Dendritic cell treated with granulocyte-macrophage colony-stimulating factor and Interleukin-4, amounts not matched to agents 40 ng/mL and 50 ng/mL, for 4 days (primary cell): Measurements from ENCODE around the gene PRSS23.
"Not testable (repeated sequence)": the region's sequence is repeated elsewhere in the genome, so short reads cannot be mapped to it uniquely, and the experiment has no call there.

Experiments
- H3K27ac Mint-ChIP-seq: one replicate; pipeline ENCODE4 v1.8.0; 2022; ENCODE audit warnings: mild to moderate bottlenecking, mixed read lengths
- H3K27me3 Mint-ChIP-seq: one replicate; pipeline ENCODE4 v1.8.0; 2022; ENCODE audit warnings: mild to moderate bottlenecking, mixed read lengths
- H3K36me3 Mint-ChIP-seq: one replicate; pipeline ENCODE4 v1.8.0; 2022; ENCODE audit warnings: low read depth, mixed read lengths
- H3K4me1 Mint-ChIP-seq: one replicate; pipeline ENCODE4 v1.8.0; 2022; ENCODE audit warnings: low read depth, mixed read lengths
- H3K4me3 Mint-ChIP-seq: one replicate; pipeline ENCODE4 v1.8.0; 2022; ENCODE audit warnings: mild to moderate bottlenecking, moderate library complexity, mixed read lengths
- H3K9me3 Mint-ChIP-seq: one replicate; pipeline ENCODE4 v1.8.0; 2022; ENCODE audit warnings: mixed read lengths
- intact Hi-C: fragments of 100-400 bp; cut with micrococcal nuclease; formaldehyde crosslinking; loops from one replicate; pipeline ENCODE4 v1.15.0; 2022

The PRSS23 gene

GRCh38 chr11:86800076-86800959 is at the start of gene PRSS23:
TSS of gene PRSS23 (plus strand) at chr11:86800542. CDS start at chr11:86807644, 7,102 bp downstream.
- H3K4me3 Mint-ChIP-seq: peak within 1 kb of the TSS; percentile 73
- intact Hi-C loops: loop anchor here (10.0 kb wide), 1 partner anchor 1484 kb away; no protein-coding TSS in a partner anchor
- H3K4me1 Mint-ChIP-seq: peaks cover 15% of the 10 kb centered on the region
- H3K36me3 Mint-ChIP-seq: no peaks in the 10 kb centered on the region
- H3K9me3 Mint-ChIP-seq: no peaks in the 10 kb centered on the region
- peaks cover 55% of the 10 kb centered on the region for H3K27me3 Mint-ChIP-seq
- peak within 1 kb of the TSS; percentile 56 for H3K27ac Mint-ChIP-seq

GRCh38 chr11:86753459-86753858 is 46.9 kb upstream of the PRSS23 start:
- Mint-ChIP-seq H3K27ac (no peak overlapping the region), H3K27me3 (peaks cover 6% of the 10 kb centered on the region), H3K9me3 (no peaks in the 10 kb centered on the region), H3K4me1 (no peaks in the 10 kb centered on the region), H3K4me3 (no peak overlapping the region), H3K36me3 (no peaks in the 10 kb centered on the region)
- intact Hi-C loops: no loop called here

- H3K27ac Mint-ChIP-seq: no peak overlapping the region
- no peaks in the 10 kb centered on the region for H3K27me3 Mint-ChIP-seq
- H3K4me3 Mint-ChIP-seq: no peak overlapping the region
- no peaks in the 10 kb centered on the region for H3K9me3 Mint-ChIP-seq
- intact Hi-C loops: no loop called here
- H3K36me3 Mint-ChIP-seq: no peaks in the 10 kb centered on the region
- H3K4me1 Mint-ChIP-seq: no peaks in the 10 kb centered on the region
These were observed 45.2 kb upstream of the PRSS23 start for GRCh38 chr11:86755146-86755545.

GRCh38 chr11:86758171-86758570 is 42.2 kb upstream of the PRSS23 start:
- Mint-ChIP-seq H3K4me1 (no peaks in the 10 kb centered on the region), H3K27ac (no peak overlapping the region), H3K36me3 (no peaks in the 10 kb centered on the region), H3K4me3 (no peak overlapping the region), H3K27me3 (no peaks in the 10 kb centered on the region), H3K9me3 (no peaks in the 10 kb centered on the region)
- intact Hi-C loops: no loop called here

- no peak overlapping the region for H3K4me3 Mint-ChIP-seq
- H3K27me3 Mint-ChIP-seq: no peaks in the 10 kb centered on the region
- no peaks in the 10 kb centered on the region for H3K36me3 Mint-ChIP-seq
- H3K4me1 Mint-ChIP-seq: no peaks in the 10 kb centered on the region
- intact Hi-C loops: no loop called here
- no peak overlapping the region for H3K27ac Mint-ChIP-seq
- no peaks in the 10 kb centered on the region for H3K9me3 Mint-ChIP-seq
These were observed 39.8 kb upstream of the PRSS23 start for GRCh38 chr11:86760577-86760976.

GRCh38 chr11:86761978-86762377 is 38.4 kb upstream of the PRSS23 start:
- Mint-ChIP-seq H3K36me3 (no peaks in the 10 kb centered on the region), H3K27ac (no peak overlapping the region), H3K27me3 (no peaks in the 10 kb centered on the region), H3K9me3 (no peaks in the 10 kb centered on the region), H3K4me1 (no peaks in the 10 kb centered on the region), H3K4me3 (no peak overlapping the region)
- intact Hi-C loops: no loop called here

- no peaks in the 10 kb centered on the region for H3K36me3 Mint-ChIP-seq
- no peaks in the 10 kb centered on the region for H3K27me3 Mint-ChIP-seq
- H3K4me1 Mint-ChIP-seq: no peaks in the 10 kb centered on the region
- no peak overlapping the region for H3K4me3 Mint-ChIP-seq
- no peak overlapping the region for H3K27ac Mint-ChIP-seq
- intact Hi-C loops: no loop called here
- no peaks in the 10 kb centered on the region for H3K9me3 Mint-ChIP-seq
These were observed 35.1 kb upstream of the PRSS23 start for GRCh38 chr11:86765203-86765602.

GRCh38 chr11:86765878-86766277 is 34.5 kb upstream of the PRSS23 start:
- intact Hi-C loops: no loop called here
- Mint-ChIP-seq H3K9me3 (no peaks in the 10 kb centered on the region), H3K27me3 (no peaks in the 10 kb centered on the region), H3K36me3 (no peaks in the 10 kb centered on the region), H3K4me3 (no peak overlapping the region), H3K27ac (no peak overlapping the region), H3K4me1 (no peaks in the 10 kb centered on the region)

GRCh38 chr11:86769219-86769618 is 31.1 kb upstream of the PRSS23 start:
- no peaks in the 10 kb centered on the region for H3K9me3 Mint-ChIP-seq
- H3K4me3 Mint-ChIP-seq: no peak overlapping the region
- no peak overlapping the region for H3K27ac Mint-ChIP-seq
- no peaks in the 10 kb centered on the region for H3K4me1 Mint-ChIP-seq
- intact Hi-C loops: no loop called here
- no peaks in the 10 kb centered on the region for H3K27me3 Mint-ChIP-seq
- H3K36me3 Mint-ChIP-seq: no peaks in the 10 kb centered on the region

- H3K36me3 Mint-ChIP-seq, H3K9me3 Mint-ChIP-seq, intact Hi-C loops, H3K4me1 Mint-ChIP-seq, H3K27me3 Mint-ChIP-seq, H3K27ac Mint-ChIP-seq, H3K4me3 Mint-ChIP-seq: not testable (repeated sequence)
These were observed 29.8 kb upstream of the PRSS23 start for GRCh38 chr11:86770473-86771027.

- Mint-ChIP-seq H3K27ac (no peak overlapping the region), H3K4me1 (no peaks in the 10 kb centered on the region)
- intact Hi-C loops: no loop called here
These were observed 27.3 kb upstream of the PRSS23 start for GRCh38 chr11:86772999-86773398.

GRCh38 chr11:86773513-86774252 is 26.7 kb upstream of the PRSS23 start:
- intact Hi-C loops: no loop called here
- H3K27ac Mint-ChIP-seq: no peak overlapping the region

More at GRCh38 chr11:86772999-86773398, 27.3 kb upstream of the PRSS23 start:
- Mint-ChIP-seq H3K4me3 (no peak overlapping the region), H3K27me3 (no peaks in the 10 kb centered on the region), H3K9me3 (no peaks in the 10 kb centered on the region), H3K36me3 (no peaks in the 10 kb centered on the region)

GRCh38 chr11:86774417-86774816 is 25.9 kb upstream of the PRSS23 start:
- Mint-ChIP-seq H3K27ac (no peak overlapping the region), H3K36me3 (no peaks in the 10 kb centered on the region), H3K9me3 (no peaks in the 10 kb centered on the region), H3K4me1 (no peaks in the 10 kb centered on the region), H3K4me3 (no peak overlapping the region), H3K27me3 (no peaks in the 10 kb centered on the region)
- intact Hi-C loops: no loop called here

More at GRCh38 chr11:86773513-86774252, 26.7 kb upstream of the PRSS23 start:
- no peak overlapping the region for H3K4me3 Mint-ChIP-seq
- no peaks in the 10 kb centered on the region for H3K9me3 Mint-ChIP-seq
- no peaks in the 10 kb centered on the region for H3K36me3 Mint-ChIP-seq
- no peaks in the 10 kb centered on the region for H3K4me1 Mint-ChIP-seq
- no peaks in the 10 kb centered on the region for H3K27me3 Mint-ChIP-seq

- intact Hi-C loops: no loop called here
- no peaks in the 10 kb centered on the region for H3K27me3 Mint-ChIP-seq
- no peaks in the 10 kb centered on the region for H3K36me3 Mint-ChIP-seq
- H3K4me1 Mint-ChIP-seq: no peaks in the 10 kb centered on the region
- H3K9me3 Mint-ChIP-seq: no peaks in the 10 kb centered on the region
- H3K27ac Mint-ChIP-seq: no peak overlapping the region
- no peak overlapping the region for H3K4me3 Mint-ChIP-seq
These were observed 25.0 kb upstream of the PRSS23 start for GRCh38 chr11:86775361-86775760.
